Retinal pigment epithelial cell (primary cell): ENCODE measurements around the gene RFPL1.

Experiments
- DNase-seq: peaks from one replicate; pipeline ENCODE4 v3.0.0-alpha.2; 2010; ENCODE audit warnings: low read depth
- H3K4me3 ChIP-seq: 2 replicates; pipeline ENCODE4 v1.5.1; 2011; ENCODE audit warnings: mild to moderate bottlenecking, low read length, control low read depth, moderate library complexity
- CTCF ChIP-seq: conservative IDR thresholded peaks from 2 replicates; pipeline ENCODE4 v1.5.1; 2011; ENCODE audit warnings: low read depth, low read length, control low read depth, inconsistent platforms

The RFPL1 gene

DNA sequence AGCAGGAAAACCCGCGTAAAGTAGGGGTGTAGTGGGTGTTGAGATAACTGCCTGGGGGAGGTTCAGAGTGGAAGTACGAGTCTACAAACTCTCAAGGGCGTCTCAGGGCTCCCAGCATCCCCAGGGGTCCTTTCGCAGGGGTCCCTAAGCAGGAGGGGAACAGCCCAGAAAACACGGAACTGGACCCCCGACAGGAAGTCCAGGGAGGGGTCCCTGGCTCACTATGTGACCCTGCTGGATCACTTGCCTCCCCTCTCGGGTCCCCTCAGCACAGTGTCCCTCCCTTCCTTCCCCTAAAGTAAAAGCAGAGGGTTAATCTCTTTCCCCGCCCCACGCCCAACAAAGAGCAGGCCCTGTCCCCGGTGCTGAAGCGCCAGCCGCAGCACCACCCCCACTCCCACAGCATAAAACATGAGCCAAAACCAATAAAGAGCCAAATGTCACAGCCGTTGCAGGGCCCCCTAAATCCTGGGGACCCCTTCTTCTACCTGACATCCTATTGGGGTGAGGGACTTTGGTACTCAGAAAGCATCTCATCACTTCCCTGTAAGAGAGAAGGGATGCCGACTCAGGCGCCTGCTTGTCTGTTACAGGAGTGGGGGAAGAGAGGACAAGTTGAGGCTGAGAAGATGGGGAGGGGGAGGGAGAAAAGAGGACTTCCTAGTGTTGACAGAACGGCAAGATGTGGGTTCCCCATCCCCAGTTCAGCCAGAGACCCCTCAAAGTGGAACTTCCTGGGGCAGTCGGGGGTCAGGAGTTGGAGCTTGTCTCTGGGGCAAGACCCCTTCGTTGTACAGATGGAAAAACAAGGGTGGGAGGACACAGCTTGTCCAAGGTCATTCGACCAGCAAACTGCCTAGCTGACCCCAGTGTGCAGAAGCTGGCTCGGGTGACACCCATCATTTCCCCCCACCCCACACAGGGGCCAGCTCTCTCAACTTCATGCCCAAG is 40.2 kb downstream of the RFPL1 start:
- no peak for DNase-seq
- H3K4me3 ChIP-seq = no peak overlapping the region
- TF ChIP-seq CTCF = no peak

DNA sequence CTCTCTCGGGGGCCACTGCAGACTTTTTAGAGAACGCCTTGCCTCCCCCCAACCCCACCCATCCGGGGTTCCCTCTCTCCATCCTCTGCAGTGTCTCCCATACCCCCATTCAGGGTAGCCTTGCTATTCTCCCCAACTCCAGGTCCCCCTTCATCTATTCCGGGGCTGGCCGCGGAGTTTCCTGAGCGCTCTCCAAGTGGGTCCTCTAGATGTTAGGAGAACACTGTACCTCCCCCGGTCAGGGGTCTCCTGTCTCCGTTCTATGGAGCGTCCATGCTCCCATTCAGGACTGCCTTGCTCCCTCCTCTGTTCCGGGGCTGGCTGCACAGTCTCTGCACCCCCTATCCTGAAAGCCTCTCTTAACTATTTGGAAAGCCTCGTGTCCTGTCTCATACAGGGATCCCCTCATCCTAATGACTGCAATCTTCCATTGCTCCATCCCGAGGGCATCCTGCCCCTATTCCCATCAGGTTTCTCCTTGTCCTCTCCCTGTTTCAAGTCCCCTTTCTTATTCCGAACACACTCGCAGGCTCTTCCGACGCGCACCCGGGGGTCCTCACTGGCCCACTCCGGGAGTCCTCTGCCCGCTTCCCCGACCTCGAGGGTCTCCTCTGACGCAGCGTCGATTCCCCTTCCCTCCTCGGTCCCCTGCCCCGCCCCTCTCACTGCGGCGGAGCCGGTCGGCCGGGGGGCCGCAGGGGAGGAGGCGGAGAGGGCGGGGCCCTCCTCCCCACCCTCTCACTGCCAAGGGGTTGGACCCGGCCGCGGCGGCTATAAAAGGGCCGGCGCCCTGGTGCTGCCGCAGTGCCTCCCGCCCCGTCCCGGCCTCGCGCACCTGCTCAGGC is 41.3 kb downstream of the RFPL1 start, which contains the start of gene NEFH:
Gene NEFH, plus strand, starts transcription at position 802 of the 845 bp plus-strand sequence. CDS start 45 bp downstream, outside the sequence.
- DNase-seq = no peak
- TF ChIP-seq CTCF = no peak
- H3K4me3 ChIP-seq = peak within 1 kb of the TSS; percentile 25

- DNase-seq = no peak
- H3K4me3 ChIP-seq = no peak overlapping the region
- TF ChIP-seq CTCF = no peak
Measured at GRCh38 chr22:29480262-29480511, 41.8 kb downstream of the RFPL1 start.

DNA sequence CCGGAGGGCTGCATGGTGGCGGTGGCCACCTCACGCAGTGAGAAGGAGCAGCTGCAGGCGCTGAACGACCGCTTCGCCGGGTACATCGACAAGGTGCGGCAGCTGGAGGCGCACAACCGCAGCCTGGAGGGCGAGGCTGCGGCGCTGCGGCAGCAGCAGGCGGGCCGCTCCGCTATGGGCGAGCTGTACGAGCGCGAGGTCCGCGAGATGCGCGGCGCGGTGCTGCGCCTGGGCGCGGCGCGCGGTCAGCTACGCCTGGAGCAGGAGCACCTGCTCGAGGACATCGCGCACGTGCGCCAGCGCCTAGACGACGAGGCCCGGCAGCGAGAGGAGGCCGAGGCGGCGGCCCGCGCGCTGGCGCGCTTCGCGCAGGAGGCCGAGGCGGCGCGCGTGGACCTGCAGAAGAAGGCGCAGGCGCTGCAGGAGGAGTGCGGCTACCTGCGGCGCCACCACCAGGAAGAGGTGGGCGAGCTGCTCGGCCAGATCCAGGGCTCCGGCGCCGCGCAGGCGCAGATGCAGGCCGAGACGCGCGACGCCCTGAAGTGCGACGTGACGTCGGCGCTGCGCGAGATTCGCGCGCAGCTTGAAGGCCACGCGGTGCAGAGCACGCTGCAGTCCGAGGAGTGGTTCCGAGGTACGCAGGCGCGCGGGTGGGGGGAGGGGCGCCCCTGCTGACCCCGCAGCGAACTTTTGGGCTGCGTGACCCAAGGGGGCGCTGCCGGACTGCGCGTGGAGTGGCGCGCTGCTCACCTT is 42.3 kb downstream of the RFPL1 start:
- peak overlapping the region; percentile 25 for H3K4me3 ChIP-seq
- DNase-seq = no peak
- peak; percentile 14 for TF ChIP-seq CTCF

DNA sequence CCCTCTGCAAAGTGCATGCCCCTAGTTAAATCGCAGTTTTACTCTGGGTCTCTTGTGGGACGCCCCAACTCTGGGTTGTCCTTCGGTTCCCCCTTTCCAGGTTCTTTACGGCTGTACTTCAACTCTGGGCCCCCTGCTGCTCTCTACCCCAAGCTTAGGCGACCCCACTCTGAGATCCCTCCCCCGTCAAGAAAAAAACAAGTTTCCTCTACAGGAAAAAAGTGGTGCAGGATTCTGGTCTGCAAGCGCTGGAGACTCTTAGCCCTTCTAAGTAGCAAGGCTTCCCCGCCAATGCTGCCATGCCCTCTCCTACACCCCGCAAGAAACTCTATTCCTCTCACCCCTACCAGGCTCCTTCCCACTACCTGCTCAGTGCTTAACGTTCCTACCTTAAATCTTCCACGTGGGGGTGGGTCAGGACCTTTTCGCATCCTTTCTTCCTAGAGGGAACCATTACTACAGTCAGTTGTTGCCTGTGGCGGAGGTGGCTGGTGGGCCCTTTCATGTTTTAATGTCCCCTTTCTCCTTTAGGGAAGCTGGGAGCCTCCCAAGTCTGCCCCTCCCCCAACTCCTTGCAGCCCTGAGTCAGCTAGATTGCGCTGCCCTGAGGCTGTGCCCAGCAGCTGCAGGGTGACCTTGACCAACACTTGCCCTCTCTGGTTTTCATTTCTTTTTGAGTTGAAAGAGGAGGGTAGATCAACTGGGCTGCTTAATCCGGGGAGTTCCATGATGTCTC is 43.0 kb downstream of the RFPL1 start:
- no peak for DNase-seq
- TF ChIP-seq CTCF = no peak
- H3K4me3 ChIP-seq = peak overlapping the region; percentile 25

- no peak for DNase-seq
- no peak for TF ChIP-seq CTCF
Measured at GRCh38 chr22:29482253-29482652, 43.9 kb downstream of the RFPL1 start.

More at GRCh38 chr22:29482253-29482652, 43.9 kb downstream of the RFPL1 start:
- no peak overlapping the region for H3K4me3 ChIP-seq
